Mesothelial cell of epicardium (in vitro differentiated cells): Measurements from ENCODE around the gene ANK3. TPM values are rescaled to one million over a fixed set of nuclear protein-coding genes. Genes with fewer than 3 reads are reported as not detected.
A peak's percentile ranks its signal among the peaks of the same experiment; 100 is the strongest.

Experiments used
- DNase-seq, 2 experiments: peaks; one replicate each; pipeline ENCODE4 v3.0.0; 2021; ENCODE audit warnings: low spot score in 2 of 2; ENCODE audit not compliant: unreplicated experiment in 2 of 2
- H3K27ac Mint-ChIP-seq: 2 replicates; pipeline ENCODE4 v1.8.0; 2021; ENCODE audit warnings: mixed read lengths
- H3K27me3 Mint-ChIP-seq: 2 replicates; pipeline ENCODE4 v1.8.0; 2021; ENCODE audit warnings: low read depth, mixed read lengths
- H3K36me3 Mint-ChIP-seq: 2 replicates; pipeline ENCODE4 v1.8.0; 2021; ENCODE audit warnings: mixed read lengths
- H3K4me1 Mint-ChIP-seq: 2 replicates; pipeline ENCODE4 v1.8.0; 2021; ENCODE audit warnings: mixed read lengths
- H3K4me3 Mint-ChIP-seq: 2 replicates; pipeline ENCODE4 v1.8.0; 2021; ENCODE audit warnings: mild to moderate bottlenecking, moderate library complexity, mixed read lengths
- H3K9me3 Mint-ChIP-seq: 2 replicates; pipeline ENCODE4 v1.8.0; 2021; ENCODE audit warnings: mixed read lengths
- CTCF ChIP-seq: fragments of 200-600 bp; sonication (generic); IDR thresholded peaks from one replicate; pipeline ENCODE4 v1.5.0; 2021; ENCODE audit warnings: antibody characterized with exemption; ENCODE audit not compliant: unreplicated experiment
- total RNA-seq: library from RNA; stranded (reverse); gene quantifications from 3 replicates; pipeline ENCODE4 v1.2.1, GENCODE V29; 2021

Gene ANK3
- total RNA-seq, 1 donor from 2014 or later, result 242 TPM

- Mint-ChIP-seq H3K9me3 (peaks cover 20% of the 10 kb centered on the region), H3K4me3 (no peak overlapping the region), H3K36me3 (peaks cover 38% of the 10 kb centered on the region), H3K4me1 (peaks cover 23% of the 10 kb centered on the region), H3K27ac (peak overlapping the region; percentile 22), H3K27me3 (no peaks in the 10 kb centered on the region)
- no peak for TF ChIP-seq CTCF
- no peak for DNase-seq
Observed at GRCh38 chr10:60209874-60210570, 179.7 kb downstream of the ANK3 start.

- Mint-ChIP-seq H3K27ac (no peak overlapping the region), H3K36me3 (peaks cover 31% of the 10 kb centered on the region), H3K4me3 (no peak overlapping the region), H3K4me1 (peaks cover 32% of the 10 kb centered on the region), H3K27me3 (no peaks in the 10 kb centered on the region), H3K9me3 (peaks cover 13% of the 10 kb centered on the region)
- peak; percentile 46 for TF ChIP-seq CTCF
- no peak for DNase-seq
Observed at GRCh38 chr10:60208676-60209269, 180.9 kb downstream of the ANK3 start.

GRCh38 chr10:60207894-60208293, 181.8 kb downstream of the ANK3 start:
- H3K4me3 Mint-ChIP-seq, result no peak overlapping the region
- TF ChIP-seq CTCF, result no peak
- H3K9me3 Mint-ChIP-seq, result peaks cover 9% of the 10 kb centered on the region
- H3K27me3 Mint-ChIP-seq, result no peaks in the 10 kb centered on the region
- DNase-seq, result no peak
- H3K36me3 Mint-ChIP-seq, result peaks cover 26% of the 10 kb centered on the region
- peaks cover 32% of the 10 kb centered on the region for H3K4me1 Mint-ChIP-seq
- no peak overlapping the region for H3K27ac Mint-ChIP-seq

- Mint-ChIP-seq H3K4me1 (peaks cover 32% of the 10 kb centered on the region), H3K27ac (peak overlapping the region; percentile 67), H3K36me3 (peaks cover 16% of the 10 kb centered on the region), H3K4me3 (no peak overlapping the region), H3K9me3 (no peaks in the 10 kb centered on the region), H3K27me3 (no peaks in the 10 kb centered on the region)
- no peak for DNase-seq
- no peak for TF ChIP-seq CTCF
Observed at GRCh38 chr10:60206735-60207134, 182.9 kb downstream of the ANK3 start.

GRCh38 chr10:60205741-60206140, 183.9 kb downstream of the ANK3 start:
- Mint-ChIP-seq H3K27me3 (no peaks in the 10 kb centered on the region), H3K4me1 (peaks cover 34% of the 10 kb centered on the region), H3K36me3 (peaks cover 16% of the 10 kb centered on the region), H3K9me3 (no peaks in the 10 kb centered on the region), H3K27ac (peak overlapping the region; percentile 48), H3K4me3 (no peak overlapping the region)
- TF ChIP-seq CTCF, result no peak
- no peak for DNase-seq
